Psoas muscle (tissue), 8 donors: Measurements from ENCODE around the gene ASTN2. TPM values are rescaled to one million over a fixed set of nuclear protein-coding genes. Genes with fewer than 3 reads are reported as not detected.

Experiments
- ATAC-seq, 4 donors: fragments of 200-7000 bp; cut with Tn5 transposase; one replicate each; pipeline ENCODE4 v1.9.1; 2020; ENCODE audit warnings: moderate library complexity in 3 of 4, mild to moderate bottlenecking in 2 of 4
- DNase-seq, 2 donors: peaks; one replicate each; pipeline ENCODE4 v3.0.0-alpha.2; 2020
- H3K27ac ChIP-seq: fragments of 200-600 bp; one replicate; pipeline ENCODE4 v1.8.0; 2022
- H3K27me3 ChIP-seq, 3 donors: fragments of 200-600 bp in 1 of 3; one replicate each; pipeline versions ENCODE4 v1.6.1 to v1.8.0; 2013 to 2022; ENCODE audit warnings: low read length in 2 of 3, mild to moderate bottlenecking in 2 of 3, moderate library complexity in 1 of 3; ENCODE audit not compliant: insufficient read depth in 3 of 3
- H3K36me3 ChIP-seq, 2 donors: fragments of 200-600 bp in 1 of 2; one replicate each; pipeline versions ENCODE4 v1.6.1 to v1.8.0; 2013 to 2022; ENCODE audit warnings: low read depth in 1 of 2, mild to moderate bottlenecking in 1 of 2, moderate library complexity in 1 of 2; ENCODE audit not compliant: insufficient read depth in 1 of 2
- H3K4me1 ChIP-seq: fragments of 200-600 bp; one replicate; pipeline ENCODE4 v1.8.0; 2022
- H3K4me3 ChIP-seq: fragments of 200-600 bp; one replicate; pipeline ENCODE4 v1.8.0; 2022; ENCODE audit warnings: mild to moderate bottlenecking
- H3K9me3 ChIP-seq: fragments of 200-600 bp; one replicate; pipeline ENCODE4 v1.8.0; 2022
- WGBS, 3 donors: extraction: QIAGEN DNeasy Blood & Tissue Kit; methylation state at CpG; one replicate each; pipeline versions ENCODE4 v1.1.6 to v1.1.7; 2013; 5-methylcytosine and 5-hydroxymethylcytosine counted together
- intact Hi-C, 2 donors: fragments of 100-400 bp; cut with DNase I; formaldehyde crosslinking; loops; one replicate each; pipeline versions ENCODE4 v1.11.0 to v1.14.2; 2022
- polyA plus RNA-seq, 3 donors: library from polyadenylated mRNA; stranded (reverse); fragments of 200-250 nt; gene quantifications; one replicate each; pipeline ENCODE4 v1.2.3, GENCODE V29; 2013
- total RNA-seq, 4 donors: library from RNA; stranded (reverse); fragmentation: NEBNext Ultra II Directional in 2 of 4; extraction: Animal tissue kit (Norgen Biotek cat#: 25700) in 2 of 4; gene quantifications; one replicate each; pipeline versions ENCODE4 v1.2.1 to v1.2.4, GENCODE V29; 2021 to 2023
- TF ChIP-seq, protein P1 (sequence below): fragments of 200-600 bp; IDR thresholded peaks from one replicate; pipeline ENCODE4 v1.8.0; 2022; ENCODE audit warnings: antibody characterized with exemption
- donor health status: healthy with polysubstance abuse.
- donor health status: DM: no; HTN: no; CAD: no; lungs with moderate emphysema.
- donor health status: Bipolar disorder and iron deficiency.
- donor health status: healthy.
- donor health status: DM: yes; HTN: yes; CAD: no.
- donor health status: DM: no; HTN: no; CAD: no.
- donor health status: DM: no; HTN: no; CAD: no.
- donor health status: DM: yes; HTN: yes; CAD: no.

Gene ASTN2
- total and polyA plus RNA-seq, 7 donors, result 2.0 to 10.3 (median 3.3) TPM

GRCh38 chr9:116857321-116857720, 557.5 kb downstream of the ASTN2 start:
- H3K4me3 ChIP-seq, result no peak overlapping the region
- no peak overlapping the region for H3K27ac ChIP-seq
- H3K27me3 ChIP-seq, result peaks cover 0 to 2% (median 0%) of the 10 kb centered on the region in 3 donors
- ATAC-seq, result no peak
- TF ChIP-seq, protein P1, sequence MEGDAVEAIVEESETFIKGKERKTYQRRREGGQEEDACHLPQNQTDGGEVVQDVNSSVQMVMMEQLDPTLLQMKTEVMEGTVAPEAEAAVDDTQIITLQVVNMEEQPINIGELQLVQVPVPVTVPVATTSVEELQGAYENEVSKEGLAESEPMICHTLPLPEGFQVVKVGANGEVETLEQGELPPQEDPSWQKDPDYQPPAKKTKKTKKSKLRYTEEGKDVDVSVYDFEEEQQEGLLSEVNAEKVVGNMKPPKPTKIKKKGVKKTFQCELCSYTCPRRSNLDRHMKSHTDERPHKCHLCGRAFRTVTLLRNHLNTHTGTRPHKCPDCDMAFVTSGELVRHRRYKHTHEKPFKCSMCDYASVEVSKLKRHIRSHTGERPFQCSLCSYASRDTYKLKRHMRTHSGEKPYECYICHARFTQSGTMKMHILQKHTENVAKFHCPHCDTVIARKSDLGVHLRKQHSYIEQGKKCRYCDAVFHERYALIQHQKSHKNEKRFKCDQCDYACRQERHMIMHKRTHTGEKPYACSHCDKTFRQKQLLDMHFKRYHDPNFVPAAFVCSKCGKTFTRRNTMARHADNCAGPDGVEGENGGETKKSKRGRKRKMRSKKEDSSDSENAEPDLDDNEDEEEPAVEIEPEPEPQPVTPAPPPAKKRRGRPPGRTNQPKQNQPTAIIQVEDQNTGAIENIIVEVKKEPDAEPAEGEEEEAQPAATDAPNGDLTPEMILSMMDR, result no peak
- H3K9me3 ChIP-seq, result no peaks in the 10 kb centered on the region
- no peaks in the 10 kb centered on the region for H3K36me3 ChIP-seq
- H3K4me1 ChIP-seq, result no peaks in the 10 kb centered on the region
- WGBS, 3 donors, result 71 to 96% (median 94%) methylated on average over 2 of the region's 2 CpGs
- intact Hi-C loops, result no loop called here
- DNase-seq, result no peak

DNA sequence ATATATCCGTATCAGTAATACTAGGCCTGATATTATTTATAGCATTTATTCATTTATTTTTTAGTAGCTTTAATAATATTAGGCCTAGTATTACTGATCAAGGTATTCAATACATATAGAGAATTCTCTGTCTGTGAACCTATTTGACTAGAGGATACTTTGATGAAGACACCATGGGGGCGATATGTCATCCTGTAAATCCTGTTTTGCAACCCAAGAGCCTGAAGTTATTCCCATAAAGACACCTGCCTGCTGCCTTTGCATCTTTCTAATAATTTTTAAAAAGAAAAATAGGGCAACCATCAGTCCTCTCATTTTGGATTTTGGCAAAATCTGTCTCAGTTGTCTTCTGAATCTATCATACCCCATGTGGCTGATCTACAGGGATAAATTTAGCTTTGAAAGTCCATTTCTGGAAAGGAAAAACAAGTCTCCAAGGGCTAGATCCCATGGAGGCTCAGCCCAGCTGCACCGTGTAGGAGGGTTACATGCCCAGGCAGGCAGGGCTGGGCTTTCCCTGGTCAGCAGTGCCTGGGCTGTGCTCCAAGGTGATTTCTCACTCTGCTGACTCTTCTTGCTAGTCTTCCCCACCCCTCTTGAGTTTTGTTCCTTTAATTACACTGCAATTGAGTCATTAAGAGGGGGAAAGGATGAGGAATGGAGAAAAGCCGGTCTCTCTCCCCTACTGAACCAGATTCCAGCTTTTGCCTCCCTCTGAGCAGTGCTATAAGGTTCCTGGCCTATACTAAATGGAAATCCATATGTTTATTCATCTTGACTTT, 558.8 kb downstream of the ASTN2 start:
- no peak overlapping the region for H3K4me3 ChIP-seq
- H3K9me3 ChIP-seq, result no peaks in the 10 kb centered on the region
- DNase-seq, result no peak
- peaks cover 0 to 2% (median 0%) of the 10 kb centered on the region in 3 donors for H3K27me3 ChIP-seq
- intact Hi-C loops, result no loop called here
- ATAC-seq, result no peak
- H3K4me1 ChIP-seq, result no peaks in the 10 kb centered on the region
- TF ChIP-seq, protein P1, result no peak
- 41 to 47% (median 46%) methylated on average over 4 of the region's 4 CpGs for WGBS, 3 donors
- H3K36me3 ChIP-seq, result no peaks in the 10 kb centered on the region
- H3K27ac ChIP-seq, result no peak overlapping the region

GRCh38 chr9:116849721-116850120, 565.1 kb downstream of the ASTN2 start:
- ATAC-seq (no peak), DNase-seq (no peak)
- 48 to 79% (median 63%) methylated on average over 3 of the region's 3 CpGs for WGBS, 3 donors
- Histone ChIP-seq H3K27ac (no peak overlapping the region), H3K9me3 (no peaks in the 10 kb centered on the region), H3K4me3 (no peak overlapping the region), H3K36me3 (no peaks in the 10 kb centered on the region), H3K4me1 (no peaks in the 10 kb centered on the region), H3K27me3 (no peaks in the 10 kb centered on the region)
- TF ChIP-seq, protein P1, result no peak
- intact Hi-C loops, result no loop called here

DNA sequence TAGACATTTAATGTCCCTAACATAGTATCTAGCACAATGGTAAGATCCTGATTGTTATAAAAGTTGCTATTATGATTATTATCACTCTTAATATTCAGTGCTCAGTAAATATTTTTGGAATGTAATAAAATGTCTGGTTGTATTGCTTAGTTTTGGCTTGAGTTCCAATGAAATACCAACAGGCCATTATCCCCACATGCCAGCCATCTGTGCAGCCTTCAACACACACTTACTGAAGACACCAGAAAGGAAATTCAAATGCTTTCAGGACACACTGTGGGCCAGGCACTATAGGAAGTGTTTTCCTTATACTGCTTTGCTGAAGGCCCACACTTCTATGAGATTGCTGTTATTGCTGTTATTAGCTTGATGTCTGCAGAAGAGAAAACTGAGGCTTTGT, 570.2 kb downstream of the ASTN2 start:
- ATAC-seq, result no peak
- TF ChIP-seq, protein P1, result no peak
- H3K9me3 ChIP-seq, result no peaks in the 10 kb centered on the region
- H3K4me1 ChIP-seq, result no peaks in the 10 kb centered on the region
- H3K36me3 ChIP-seq, result no peaks in the 10 kb centered on the region
- intact Hi-C loops, result no loop called here
- no peak overlapping the region for H3K4me3 ChIP-seq
- no peaks in the 10 kb centered on the region for H3K27me3 ChIP-seq
- no peak overlapping the region for H3K27ac ChIP-seq
- DNase-seq, result no peak
